ENCODE data around the gene ALDH1L2. TPM values are rescaled to one million over a fixed set of nuclear protein-coding genes. Genes with fewer than 3 reads are reported as not detected.

The ALDH1L2 gene
- polyA plus RNA-seq, 1 experiment = 76.1 TPM

- no peak for DNase-seq (ENCODE audit: low read depth)
- ChIA-PET CTCF (interaction anchor here (1.4 to 6.7 kb wide), 2 partner anchors 10 to 11 kb away, joined by 4 to 33 read pairs; no protein-coding TSS in a partner anchor), POLR2A (no interaction called here)
- no peaks in the 10 kb centered on the region for H3K27me3 ChIP-seq (ENCODE audit: control insufficient read depth, insufficient read depth, low read length)
- H3K4me3 ChIP-seq (ENCODE audit: low read depth, low read length) = no peak overlapping the region
- H3K36me3 ChIP-seq (ENCODE audit: control insufficient read depth, insufficient read depth, low read length) = peaks cover 40% of the 10 kb centered on the region
- no peak for TF ChIP-seq CTCF (IDR thresholded peaks at IDR 0.05; ENCODE audit: insufficient read depth, low read depth, low read length)
These were observed 19.6 kb downstream of the ALDH1L2 start for GRCh38 chr12:105064564-105065178.

- DNase-seq (ENCODE audit: low read depth) = no peak
- Histone ChIP-seq H3K27me3 (ENCODE audit: control insufficient read depth, insufficient read depth, low read length) (no peaks in the 10 kb centered on the region), H3K4me3 (ENCODE audit: low read depth, low read length) (no peak overlapping the region), H3K36me3 (ENCODE audit: control insufficient read depth, insufficient read depth, low read length) (peaks cover 31% of the 10 kb centered on the region)
- POLR2A ChIA-PET = no interaction called here
- CTCF ChIA-PET = interaction anchor here (1.9 kb wide), 1 partner anchor 12 kb away, joined by 4 read pairs; no protein-coding TSS in a partner anchor
- no peak for TF ChIP-seq CTCF (IDR thresholded peaks at IDR 0.05; ENCODE audit: insufficient read depth, low read depth, low read length)
These were observed 23.4 kb downstream of the ALDH1L2 start for GRCh38 chr12:105060715-105061378.

GRCh38 chr12:105057174-105057573 lies 27.1 kb downstream of the ALDH1L2 start:
- Histone ChIP-seq H3K36me3 (ENCODE audit: control insufficient read depth, insufficient read depth, low read length) (peaks cover 21% of the 10 kb centered on the region), H3K27me3 (ENCODE audit: control insufficient read depth, insufficient read depth, low read length) (no peaks in the 10 kb centered on the region), H3K4me3 (ENCODE audit: low read depth, low read length) (no peak overlapping the region)
- DNase-seq (ENCODE audit: low read depth) = no peak
- no peak for TF ChIP-seq CTCF (IDR thresholded peaks at IDR 0.05; ENCODE audit: insufficient read depth, low read depth, low read length)
- ChIA-PET CTCF (no interaction called here), POLR2A (no interaction called here)

- Histone ChIP-seq H3K4me3 (ENCODE audit: low read depth, low read length) (no peak overlapping the region), H3K27me3 (ENCODE audit: control insufficient read depth, insufficient read depth, low read length) (no peaks in the 10 kb centered on the region), H3K36me3 (ENCODE audit: control insufficient read depth, insufficient read depth, low read length) (peaks cover 25% of the 10 kb centered on the region)
- peak; percentile 15 for DNase-seq (ENCODE audit: low read depth)
- TF ChIP-seq CTCF (IDR thresholded peaks at IDR 0.05; ENCODE audit: insufficient read depth, low read depth, low read length) = peak; percentile 84
- POLR2A ChIA-PET = no interaction called here
- CTCF ChIA-PET = interaction anchor here (0.5 to 4.0 kb wide), 14 partner anchors 8 to 671 kb away, joined by 3 to 33 read pairs (median 4); partner anchors contain the start of gene ALDH1L2
These were observed 31.1 kb downstream of the ALDH1L2 start for GRCh38 chr12:105053116-105053572.

- POLR2A ChIA-PET = no interaction called here
- no peak for DNase-seq (ENCODE audit: low read depth)
- CTCF ChIA-PET = interaction anchor here (1.4 to 4.0 kb wide), 4 partner anchors 16 to 670 kb away, joined by 4 to 33 read pairs (median 7); no protein-coding TSS in a partner anchor
- no peaks in the 10 kb centered on the region for H3K27me3 ChIP-seq (ENCODE audit: control insufficient read depth, insufficient read depth, low read length)
- TF ChIP-seq CTCF (IDR thresholded peaks at IDR 0.05; ENCODE audit: insufficient read depth, low read depth, low read length) = no peak
- H3K36me3 ChIP-seq (ENCODE audit: control insufficient read depth, insufficient read depth, low read length) = peaks cover 29% of the 10 kb centered on the region
- H3K4me3 ChIP-seq (ENCODE audit: low read depth, low read length) = no peak overlapping the region
These were observed 32.3 kb downstream of the ALDH1L2 start for GRCh38 chr12:105051981-105052380.
